Effector memory CD4-positive, alpha-beta T cell (primary cell): ENCODE results near the gene SVIL.

Experiments used
- DNase-seq, 3 donors: peaks; one replicate each; pipeline ENCODE4 v3.0.0-alpha.2; 2020
- H3K27ac ChIP-seq: 2 replicates; pipeline ENCODE4 v1.7.0; 2013; ENCODE audit warnings: mild to moderate bottlenecking, low read length, moderate library complexity; ENCODE audit not compliant: insufficient read depth, poor library complexity, severe bottlenecking
- H3K27me3 ChIP-seq: replicated peaks from 2 replicates; pipeline ENCODE4 v1.7.0; 2013; ENCODE audit warnings: mild to moderate bottlenecking, low read length; ENCODE audit not compliant: insufficient read depth, control insufficient read depth, poor library complexity, severe bottlenecking
- H3K36me3 ChIP-seq: 2 replicates; pipeline ENCODE4 v1.7.0; 2013; ENCODE audit warnings: mild to moderate bottlenecking, low read length, moderate library complexity; ENCODE audit not compliant: control insufficient read depth, insufficient read depth
- H3K4me1 ChIP-seq: 2 replicates; pipeline ENCODE4 v1.7.0; 2013; ENCODE audit warnings: low read length, mild to moderate bottlenecking; ENCODE audit not compliant: control insufficient read depth, insufficient read depth, poor library complexity, severe bottlenecking
- H3K4me3 ChIP-seq: 2 replicates; pipeline ENCODE4 v1.7.0; 2013; ENCODE audit warnings: low read length, low read depth, mild to moderate bottlenecking; ENCODE audit not compliant: insufficient read depth, poor library complexity, severe bottlenecking
- H3K9me3 ChIP-seq: 2 replicates; pipeline ENCODE4 v1.7.0; 2013; ENCODE audit warnings: mild to moderate bottlenecking, low read length, moderate library complexity; ENCODE audit not compliant: control insufficient read depth

The SVIL gene

DNA sequence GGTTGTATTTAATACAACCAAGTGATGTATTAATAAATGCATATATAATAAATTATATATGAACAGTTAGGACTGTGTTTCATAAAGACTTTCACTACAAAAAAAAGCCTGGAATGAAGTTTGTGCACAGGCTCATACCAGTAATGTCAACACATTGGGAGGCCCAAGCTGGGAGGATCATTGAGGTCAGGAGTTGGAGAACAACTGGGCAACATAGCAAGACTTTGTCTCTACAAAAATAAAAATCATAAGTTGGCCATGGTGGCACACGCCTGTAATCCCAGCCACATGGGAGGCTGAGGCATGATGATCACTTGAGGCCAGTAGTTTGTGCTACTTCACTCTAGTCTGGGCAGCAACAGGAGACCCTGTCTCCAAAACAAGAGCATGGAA, 15.8 kb upstream of the SVIL start:
- no peak for DNase-seq
- H3K27me3 ChIP-seq: no peaks in the 10 kb centered on the region
- peaks cover 26% of the 10 kb centered on the region for H3K4me1 ChIP-seq
- H3K4me3 ChIP-seq: no peak overlapping the region
- H3K27ac ChIP-seq: no peak overlapping the region
- H3K36me3 ChIP-seq: no peaks in the 10 kb centered on the region
- H3K9me3 ChIP-seq: no peaks in the 10 kb centered on the region

- Histone ChIP-seq H3K27ac (no peak overlapping the region), H3K4me3 (no peak overlapping the region), H3K4me1 (peaks cover 26% of the 10 kb centered on the region), H3K36me3 (no peaks in the 10 kb centered on the region), H3K9me3 (no peaks in the 10 kb centered on the region), H3K27me3 (no peaks in the 10 kb centered on the region)
- no peak for DNase-seq
These were observed 15.1 kb upstream of the SVIL start for GRCh38 chr10:29649561-29650551.

DNA sequence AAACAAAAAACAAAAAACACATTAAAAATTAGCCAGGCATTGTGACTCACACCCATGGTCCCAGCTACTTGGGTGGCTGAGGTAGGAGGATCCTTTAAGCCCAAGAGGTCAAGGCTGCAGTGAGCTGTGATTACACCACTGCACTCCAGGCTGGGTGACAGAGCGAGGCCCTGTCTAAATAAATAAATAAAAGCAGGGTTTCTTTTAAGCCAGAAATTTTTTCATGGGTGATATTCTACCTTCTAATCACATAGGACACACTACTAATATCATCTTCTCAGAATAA, 14.2 kb upstream of the SVIL start:
- H3K4me3 ChIP-seq: no peak overlapping the region
- H3K27me3 ChIP-seq: no peaks in the 10 kb centered on the region
- DNase-seq: no peak
- H3K36me3 ChIP-seq: no peaks in the 10 kb centered on the region
- peak overlapping the region; percentile 45 for H3K27ac ChIP-seq
- H3K4me1 ChIP-seq: peaks cover 26% of the 10 kb centered on the region
- no peaks in the 10 kb centered on the region for H3K9me3 ChIP-seq

GRCh38 chr10:29648114-29648982, 13.6 kb upstream of the SVIL start:
- no peaks in the 10 kb centered on the region for H3K36me3 ChIP-seq
- H3K4me3 ChIP-seq: no peak overlapping the region
- H3K4me1 ChIP-seq: peaks cover 26% of the 10 kb centered on the region
- H3K27ac ChIP-seq: peak overlapping the region; percentile 45
- no peaks in the 10 kb centered on the region for H3K9me3 ChIP-seq
- H3K27me3 ChIP-seq: no peaks in the 10 kb centered on the region
- peak in 2 of 3 donors; percentile 4 to 30 for DNase-seq

DNA sequence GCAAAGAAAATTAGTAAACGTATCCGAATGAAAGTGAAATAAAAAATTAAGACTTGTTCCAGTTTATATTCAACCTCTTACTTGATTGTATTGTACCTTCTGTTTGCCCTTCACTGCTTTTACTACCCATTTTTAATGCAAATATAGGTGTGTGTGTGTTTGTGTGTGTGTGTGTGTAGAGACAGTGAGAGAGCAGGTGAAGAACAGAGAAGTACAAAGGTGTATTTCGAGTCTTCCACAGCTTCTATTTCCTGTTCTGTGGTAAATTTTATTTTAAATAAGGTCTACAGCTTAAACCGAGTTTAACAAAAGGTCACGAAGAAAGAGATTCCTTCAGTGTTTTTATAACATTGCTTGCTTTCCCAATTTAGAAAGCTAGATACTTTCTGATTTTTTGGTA, 12.7 kb upstream of the SVIL start:
- peaks cover 26% of the 10 kb centered on the region for H3K4me1 ChIP-seq
- H3K36me3 ChIP-seq: no peaks in the 10 kb centered on the region
- H3K4me3 ChIP-seq: peak overlapping the region; percentile 8
- DNase-seq: no peak
- H3K27ac ChIP-seq: peak overlapping the region; percentile 27
- H3K27me3 ChIP-seq: no peaks in the 10 kb centered on the region
- H3K9me3 ChIP-seq: no peaks in the 10 kb centered on the region

DNA sequence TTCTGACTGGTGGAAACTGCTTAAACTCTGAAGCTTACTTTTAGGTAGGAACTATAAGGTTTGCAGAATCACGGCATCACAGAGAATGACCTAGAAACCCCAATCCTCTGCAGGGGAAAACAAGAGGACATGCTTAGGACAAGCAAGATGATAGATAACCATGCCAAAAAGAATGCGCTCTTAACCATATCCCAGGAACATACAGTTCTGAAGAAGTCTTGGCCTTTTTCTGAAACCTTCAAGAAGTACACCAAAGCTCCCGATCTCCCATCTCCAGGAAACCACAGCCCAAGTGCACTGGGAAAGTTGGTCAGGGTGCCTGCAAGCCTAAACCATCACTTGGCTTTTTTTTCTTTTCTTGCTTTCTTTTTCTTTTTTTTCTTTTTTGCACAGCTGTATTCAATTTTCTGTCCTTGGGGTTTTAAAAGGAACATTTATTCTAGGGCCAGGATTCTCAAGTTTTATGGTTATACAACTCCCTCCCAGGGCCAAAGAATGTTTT, 12.2 kb upstream of the SVIL start:
- Histone ChIP-seq H3K27ac (peak overlapping the region; percentile 31), H3K4me1 (peaks cover 26% of the 10 kb centered on the region), H3K9me3 (no peaks in the 10 kb centered on the region), H3K27me3 (no peaks in the 10 kb centered on the region), H3K36me3 (no peaks in the 10 kb centered on the region), H3K4me3 (no peak overlapping the region)
- no peak for DNase-seq

- H3K4me1 ChIP-seq: peaks cover 26% of the 10 kb centered on the region
These were observed 11.6 kb upstream of the SVIL start for GRCh38 chr10:29646238-29646902.

DNA sequence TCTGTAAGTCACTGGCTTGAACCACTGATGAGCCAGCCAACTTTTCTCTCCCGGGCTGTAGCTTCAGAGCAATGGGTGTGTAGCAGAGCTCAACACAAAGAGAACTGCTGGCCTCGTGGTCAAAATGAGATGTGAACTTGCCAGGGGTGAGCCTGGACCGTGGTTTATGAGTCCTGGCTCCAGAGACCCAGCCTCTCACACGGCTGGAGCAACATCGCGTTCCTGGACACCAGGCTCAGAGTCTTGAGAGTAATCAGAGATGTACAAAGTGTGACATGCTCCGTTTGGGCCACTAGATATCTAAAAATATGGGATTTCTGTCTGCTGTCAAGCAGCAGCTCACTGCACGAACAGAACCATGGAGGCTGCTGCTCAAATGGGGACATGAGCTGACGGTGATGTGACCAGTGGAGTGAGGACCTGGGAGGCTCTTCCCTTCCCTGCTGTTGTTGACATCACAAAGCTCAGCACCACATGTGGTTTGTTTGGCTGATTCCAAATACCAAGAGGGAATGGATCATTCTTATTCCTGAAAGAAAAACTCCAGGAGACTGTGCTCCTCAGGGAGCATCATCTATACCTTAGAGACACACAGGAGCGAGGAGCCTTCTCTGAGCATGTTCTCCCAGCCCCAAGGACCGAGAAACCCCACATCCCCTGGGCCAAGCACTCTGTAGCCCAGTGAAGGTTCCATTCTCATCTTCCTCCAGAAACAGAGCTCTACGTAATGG, 9.2 kb upstream of the SVIL start:
- Histone ChIP-seq H3K27me3 (no peaks in the 10 kb centered on the region), H3K4me1 (peaks cover 25% of the 10 kb centered on the region), H3K9me3 (no peaks in the 10 kb centered on the region), H3K27ac (no peak overlapping the region), H3K36me3 (no peaks in the 10 kb centered on the region), H3K4me3 (no peak overlapping the region)
- no peak for DNase-seq

More at GRCh38 chr10:29646238-29646902, 11.6 kb upstream of the SVIL start:
- peak overlapping the region; percentile 31 for H3K27ac ChIP-seq
- no peak overlapping the region for H3K4me3 ChIP-seq
- no peaks in the 10 kb centered on the region for H3K9me3 ChIP-seq
- no peaks in the 10 kb centered on the region for H3K36me3 ChIP-seq
- H3K27me3 ChIP-seq: no peaks in the 10 kb centered on the region
- DNase-seq: no peak

DNA sequence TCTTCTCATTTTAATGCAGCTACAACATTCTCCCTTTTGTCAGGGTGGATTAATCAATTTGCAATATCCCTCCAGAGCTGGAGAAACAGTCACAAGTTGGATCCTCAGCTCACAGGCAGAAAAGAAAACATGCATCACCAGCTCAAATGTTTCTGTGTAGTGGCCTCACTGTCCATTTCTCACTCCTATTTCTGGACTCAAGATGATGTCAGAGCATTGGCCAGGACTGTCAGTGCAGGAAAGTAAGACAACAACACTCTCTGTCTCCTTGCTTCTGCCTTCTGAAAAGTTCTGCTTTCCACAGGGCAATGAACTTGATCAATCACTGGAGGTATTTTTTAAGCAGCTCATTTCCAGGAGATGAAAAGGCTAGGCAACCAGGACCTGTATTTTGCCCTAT, 8.2 kb upstream of the SVIL start:
- Histone ChIP-seq H3K4me1 (peaks cover 16% of the 10 kb centered on the region), H3K4me3 (no peak overlapping the region), H3K9me3 (no peaks in the 10 kb centered on the region), H3K36me3 (no peaks in the 10 kb centered on the region), H3K27me3 (no peaks in the 10 kb centered on the region), H3K27ac (no peak overlapping the region)
- no peak for DNase-seq
